Fibroblast of lung (primary cell): ENCODE results near the gene ANKRD35. TPM values are rescaled to one million over a fixed set of nuclear protein-coding genes. Genes with fewer than 3 reads are reported as not detected.

ENCODE experiments used
- DNase-seq, 2 donors: peaks; one replicate each; pipeline versions ENCODE4 v3.0.0 to v3.0.0-alpha.2; 2010; ENCODE audit warnings: low read depth in 2 of 2
- H2AFZ ChIP-seq: 2 replicates; pipeline ENCODE4 v1.5.1; 2012; ENCODE audit warnings: low read length, control low read depth, inconsistent platforms
- H3K27ac ChIP-seq: 2 replicates; pipeline ENCODE4 v1.5.1; 2011; ENCODE audit warnings: low read length, control low read depth; ENCODE audit not compliant: insufficient read depth
- H3K27me3 ChIP-seq: 2 replicates; pipeline ENCODE4 v1.5.1; 2011; ENCODE audit warnings: mild to moderate bottlenecking, low read length; ENCODE audit not compliant: control insufficient read depth, insufficient read depth
- H3K36me3 ChIP-seq: 2 replicates; pipeline ENCODE4 v1.5.1; 2011; ENCODE audit warnings: low read length; ENCODE audit not compliant: control insufficient read depth, insufficient read depth
- H3K4me1 ChIP-seq: 2 replicates; pipeline ENCODE4 v1.5.1; 2011; ENCODE audit warnings: low read length; ENCODE audit not compliant: control insufficient read depth, insufficient read depth; ENCODE audit errors: extremely low read depth
- H3K4me2 ChIP-seq: 2 replicates; pipeline ENCODE4 v1.5.1; 2011; ENCODE audit warnings: low read length, control low read depth; ENCODE audit not compliant: insufficient read depth; ENCODE audit errors: extremely low read depth
- H3K4me3 ChIP-seq, 4 experiments: fragments of 200-600 bp in 1 of 4; sonication (generic) in 1 of 4; replicated peaks in 1 of 4; 2 replicates each; pipeline ENCODE4 v1.5.1; 2011 to 2016; ENCODE audit warnings: low read length in 4 of 4, low read depth in 3 of 4, mild to moderate bottlenecking in 3 of 4, control low read depth in 2 of 4, inconsistent platforms in 1 of 4, mixed read lengths in 1 of 4; ENCODE audit not compliant: insufficient read depth in 1 of 4; ENCODE audit errors: control extremely low read depth in 1 of 4
- H3K79me2 ChIP-seq: 2 replicates; pipeline ENCODE4 v1.5.1; 2012; ENCODE audit warnings: mild to moderate bottlenecking, low read length, inconsistent platforms; ENCODE audit not compliant: control insufficient read depth, insufficient read depth
- H3K9ac ChIP-seq: 2 replicates; pipeline ENCODE4 v1.5.1; 2011; ENCODE audit warnings: mild to moderate bottlenecking, low read length, control low read depth; ENCODE audit not compliant: insufficient read depth
- H3K9me3 ChIP-seq: 2 replicates; pipeline ENCODE4 v1.5.1; 2012; ENCODE audit warnings: low read depth, low read length; ENCODE audit not compliant: control insufficient read depth, insufficient read depth
- H4K20me1 ChIP-seq: 2 replicates; pipeline ENCODE4 v1.5.1; 2011; ENCODE audit warnings: low read length; ENCODE audit not compliant: control insufficient read depth, insufficient read depth; ENCODE audit errors: extremely low read depth
- CTCF ChIP-seq, 2 donors: IDR thresholded peaks in 1 of 2; conservative IDR thresholded peaks in 1 of 2; 1 replicate in 1 of 2; 2 replicates in 1 of 2; pipeline ENCODE4 v1.5.1; 2011 to 2012; ENCODE audit warnings: low read length in 2 of 2, control low read depth in 1 of 2, inconsistent platforms in 1 of 2, low read depth in 1 of 2, mild to moderate bottlenecking in 1 of 2
- EZH2 ChIP-seq: IDR thresholded peaks from 2 replicates; pipeline ENCODE4 v1.5.1; 2012; ENCODE audit warnings: low read length, control low read depth, mild to moderate bottlenecking; ENCODE audit errors: missing control alignments
- polyA plus RNA-seq, 2 donors: library from polyadenylated mRNA; depleted of rRNA in 1 of 2; stranded (reverse) in 1 of 2; unstranded in 1 of 2; fragments of >200 nt; gene quantifications; 2 replicates each; pipeline ENCODE4 v1.2.1, GENCODE V29; 2011 to 2012; ENCODE audit warnings: missing spikeins in 1 of 2
- total RNA-seq: library from RNA; depleted of rRNA; stranded (reverse); fragments of >200 nt; gene quantifications from 2 replicates; pipeline ENCODE4 v1.2.1, GENCODE V29; 2014

Gene ANKRD35
- total and polyA plus RNA-seq, 2 donors (not counting 1 experiment from before 2014, with no cell fraction given): 0.65 to 4.5 TPM

- no peaks in the 10 kb centered on the region for H3K9me3 ChIP-seq
- peak in 1 of 2 donors; percentile 21 for DNase-seq
- peaks cover 21% of the 10 kb centered on the region for H3K4me1 ChIP-seq
- H3K79me2 ChIP-seq: no peaks in the 10 kb centered on the region
- H3K4me3 ChIP-seq: no peak overlapping the region
- H2AFZ ChIP-seq: no peak overlapping the region
- H3K9ac ChIP-seq: no peak overlapping the region
- H3K27me3 ChIP-seq: no peaks in the 10 kb centered on the region
- H4K20me1 ChIP-seq: no peaks in the 10 kb centered on the region
- no peaks in the 10 kb centered on the region for H3K36me3 ChIP-seq
- TF ChIP-seq CTCF (conservative IDR thresholded peaks at IDR 0.05 in 1 of 2, IDR thresholded peaks at IDR 0.05 in 1 of 2; ENCODE audit: low read depth in 1 of 2, low read length in 2 of 2): no peak
- no peak for TF ChIP-seq EZH2
- no peak overlapping the region for H3K27ac ChIP-seq
- H3K4me2 ChIP-seq: no peak overlapping the region
Measured at GRCh38 chr1:145889722-145890121, 4.1 kb upstream of the ANKRD35 start.

- H3K9ac ChIP-seq: no peak overlapping the region
- no peak overlapping the region for H3K27ac ChIP-seq
- no peak overlapping the region for H3K4me2 ChIP-seq
- TF ChIP-seq EZH2: no peak
- no peak for TF ChIP-seq CTCF (conservative IDR thresholded peaks at IDR 0.05 in 1 of 2, IDR thresholded peaks at IDR 0.05 in 1 of 2; ENCODE audit: low read depth in 1 of 2, low read length in 2 of 2)
- H3K36me3 ChIP-seq: no peaks in the 10 kb centered on the region
- no peaks in the 10 kb centered on the region for H4K20me1 ChIP-seq
- no peaks in the 10 kb centered on the region for H3K9me3 ChIP-seq
- H3K4me1 ChIP-seq: peaks cover 15% of the 10 kb centered on the region
- H3K79me2 ChIP-seq: no peaks in the 10 kb centered on the region
- H2AFZ ChIP-seq: no peak overlapping the region
- DNase-seq: no peak
- no peak overlapping the region for H3K4me3 ChIP-seq
- peaks cover 3% of the 10 kb centered on the region for H3K27me3 ChIP-seq
Measured at GRCh38 chr1:145887631-145888030, 2.0 kb upstream of the ANKRD35 start.

- H2AFZ ChIP-seq: no peak overlapping the region
- H3K9ac ChIP-seq: no peak overlapping the region
- H4K20me1 ChIP-seq: no peaks in the 10 kb centered on the region
- peaks cover 11% of the 10 kb centered on the region for H3K4me1 ChIP-seq
- no peaks in the 10 kb centered on the region for H3K36me3 ChIP-seq
- peaks cover 3% of the 10 kb centered on the region for H3K27me3 ChIP-seq
- no peaks in the 10 kb centered on the region for H3K9me3 ChIP-seq
- no peak for DNase-seq
- no peak overlapping the region for H3K4me3 ChIP-seq
- TF ChIP-seq EZH2 (no peak), CTCF (conservative IDR thresholded peaks at IDR 0.05 in 1 of 2, IDR thresholded peaks at IDR 0.05 in 1 of 2; ENCODE audit: low read depth in 1 of 2, low read length in 2 of 2) (no peak)
- H3K79me2 ChIP-seq: no peaks in the 10 kb centered on the region
- H3K27ac ChIP-seq: no peak overlapping the region
- H3K4me2 ChIP-seq: no peak overlapping the region
Measured at GRCh38 chr1:145886816-145887215, 1.1 kb upstream of the ANKRD35 start.
